ENCODE measurements around the gene MPP1. TPM values are rescaled to one million over a fixed set of nuclear protein-coding genes. Genes with fewer than 3 reads are reported as not detected.
A peak's percentile ranks its signal among the peaks of the same experiment; 100 is the strongest.

The MPP1 gene
- total RNA-seq, 6 experiments from 2014 or later: 17.0 to 22.7 (median 20.5) TPM

DNA sequence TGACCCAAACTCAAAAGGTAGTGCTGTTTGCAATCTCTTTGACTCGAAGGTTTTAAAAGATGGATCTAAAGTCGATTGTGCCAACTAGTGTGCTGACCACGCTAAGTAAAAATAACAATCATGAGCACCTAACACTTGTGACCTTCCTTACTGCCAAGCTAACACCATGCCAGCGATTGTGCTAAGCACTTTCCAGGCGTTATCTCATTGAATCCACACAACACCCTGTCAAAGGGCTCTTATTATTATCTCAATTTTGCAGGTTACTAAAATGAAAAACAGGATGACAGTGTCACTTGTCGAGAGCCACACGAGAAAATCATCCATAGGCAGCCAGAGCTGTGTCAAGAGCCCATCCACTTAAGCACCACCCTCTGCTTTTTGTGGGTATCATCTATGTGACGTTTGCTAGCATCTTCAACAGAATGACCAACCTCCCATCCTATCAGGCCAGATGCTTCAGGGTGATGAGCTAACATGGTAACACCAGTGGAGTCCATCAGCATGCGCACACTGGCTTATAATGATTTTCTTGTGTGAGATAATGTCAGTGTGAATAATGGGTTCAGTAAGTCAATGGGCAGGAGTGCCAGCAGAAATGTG is 53.5 kb downstream of the MPP1 start:
- Mint-ChIP-seq H3K4me1 (ENCODE audit: low read depth) (no peaks in the 10 kb centered on the region), H3K27ac (no peak overlapping the region), H3K27me3 (ENCODE audit: insufficient read depth) (peaks cover 27% of the 10 kb centered on the region), H3K4me3 (peak overlapping the region; percentile 13; the same call in 1 of the 2 replicates), H3K9me3 (no peaks in the 10 kb centered on the region), H3K36me3 (ENCODE audit: low read depth) (no peaks in the 10 kb centered on the region)
- TF ChIP-seq CTCF (IDR thresholded peaks at IDR 0.05): no peak
- no peak for DNase-seq

DNA sequence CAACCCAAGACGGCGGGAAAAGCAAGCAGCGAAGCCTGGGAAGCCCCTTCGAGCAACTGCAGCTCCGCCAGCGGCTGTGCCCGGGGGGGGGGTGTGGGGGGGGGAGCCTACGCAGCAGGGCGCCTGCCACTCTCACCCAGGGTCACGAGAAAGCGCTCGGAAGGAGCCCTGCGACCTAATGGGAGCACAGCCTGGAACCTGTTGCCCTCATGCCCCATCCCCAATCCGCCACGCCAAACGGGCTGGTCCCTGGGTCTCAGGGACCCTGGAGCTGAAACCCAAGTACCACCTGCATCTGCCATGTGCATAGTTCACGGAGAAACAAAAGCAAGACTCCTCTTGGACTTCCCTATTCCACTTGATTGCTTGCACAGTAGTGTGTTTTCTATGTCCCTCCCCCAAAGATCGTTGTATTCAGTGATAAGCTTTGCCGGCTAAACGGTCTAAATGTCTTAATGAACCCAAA is 54.0 kb downstream of the MPP1 start:
- TF ChIP-seq CTCF (IDR thresholded peaks at IDR 0.05): no peak
- Mint-ChIP-seq H3K9me3 (no peaks in the 10 kb centered on the region), H3K4me3 (peak overlapping the region; percentile 13; the same call in 1 of the 2 replicates), H3K27me3 (ENCODE audit: insufficient read depth) (peaks cover 27% of the 10 kb centered on the region), H3K36me3 (ENCODE audit: low read depth) (no peaks in the 10 kb centered on the region), H3K4me1 (ENCODE audit: low read depth) (no peaks in the 10 kb centered on the region), H3K27ac (no peak overlapping the region)
- DNase-seq: no peak

DNA sequence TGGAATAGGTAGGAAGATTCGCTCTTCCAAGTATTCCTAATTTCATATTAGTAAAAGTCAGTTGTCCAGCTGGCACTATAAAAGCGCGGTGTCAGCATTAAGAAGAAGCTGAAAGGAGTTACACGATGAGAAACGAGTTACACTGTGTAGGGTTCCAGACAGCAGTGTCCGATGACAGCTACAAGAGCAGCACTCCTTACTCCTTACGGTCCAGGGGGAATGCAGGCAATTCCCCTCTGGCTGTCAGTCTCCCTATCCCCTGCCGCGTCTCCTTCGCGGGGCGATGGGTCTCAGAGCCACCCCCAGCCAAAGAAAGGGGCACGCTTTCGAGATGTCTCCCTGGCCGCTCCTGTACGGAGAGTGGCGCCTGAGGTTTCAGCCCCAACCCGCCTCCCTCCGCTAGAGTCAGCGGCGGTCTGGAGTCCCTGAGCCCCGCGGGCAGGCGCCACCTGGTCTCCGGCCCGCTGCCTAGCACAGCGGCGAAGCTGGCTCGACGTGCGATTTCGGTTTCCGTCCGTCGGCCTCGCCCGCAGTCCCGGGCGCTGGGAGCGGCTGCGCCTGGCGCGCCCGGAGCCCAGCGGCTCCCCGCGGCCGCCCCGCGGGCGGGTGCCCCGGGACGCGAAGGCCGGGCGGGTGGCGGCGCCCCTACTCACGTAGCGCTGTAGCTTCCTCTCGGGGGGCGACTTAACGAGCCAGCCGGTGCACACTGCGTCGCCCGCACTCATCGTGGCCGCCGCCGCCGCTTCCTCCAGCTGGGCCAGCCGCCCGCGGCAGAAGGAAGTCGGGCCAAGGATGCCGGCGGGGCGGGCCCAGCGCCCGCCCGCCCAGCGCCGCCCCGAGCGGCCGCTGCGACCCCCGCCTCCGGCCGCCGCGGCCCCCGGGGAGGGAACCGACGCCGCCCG is 54.7 kb downstream of the MPP1 start, which contains the start of gene GAB3:
TSS of gene GAB3 (minus strand) at position 777 of the 902 bp plus-strand sequence. CDS start at position 725, 52 bp downstream.
- TF ChIP-seq CTCF (IDR thresholded peaks at IDR 0.05): no peak
- no peak within 1 kb of the TSS for H3K27ac Mint-ChIP-seq
- H3K9me3 Mint-ChIP-seq: no peaks in the 10 kb centered on the region
- H3K4me1 Mint-ChIP-seq (ENCODE audit: low read depth): no peaks in the 10 kb centered on the region
- peak within 1 kb of the TSS; percentile 28; the same call in 1 of the 2 replicates for H3K4me3 Mint-ChIP-seq
- H3K36me3 Mint-ChIP-seq (ENCODE audit: low read depth): no peaks in the 10 kb centered on the region
- peaks cover 24% of the 10 kb centered on the region for H3K27me3 Mint-ChIP-seq (ENCODE audit: insufficient read depth)
- DNase-seq: no peak

DNA sequence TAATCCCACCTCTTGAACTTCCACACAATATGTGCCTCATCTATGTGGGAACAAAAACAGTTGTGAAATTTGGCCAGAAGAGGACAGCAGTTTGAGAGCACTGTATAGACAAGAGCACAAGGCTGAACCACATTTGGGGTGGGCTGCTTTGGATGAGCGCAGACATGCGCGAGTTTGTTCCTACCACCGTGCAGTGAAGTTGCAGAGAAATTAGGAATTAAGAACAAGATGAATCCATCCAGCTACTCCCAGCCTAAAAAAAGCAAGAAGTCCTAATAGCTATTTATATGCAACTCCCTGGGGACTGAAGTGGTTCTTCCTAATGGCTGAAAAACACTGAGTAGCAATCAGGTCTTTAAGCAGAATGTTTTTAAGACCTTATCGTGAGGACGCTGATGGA is 55.4 kb downstream of the MPP1 start:
- Mint-ChIP-seq H3K27me3 (ENCODE audit: insufficient read depth) (peaks cover 22% of the 10 kb centered on the region), H3K9me3 (no peaks in the 10 kb centered on the region), H3K4me1 (ENCODE audit: low read depth) (no peaks in the 10 kb centered on the region), H3K4me3 (peak overlapping the region; percentile 28; the same call in 1 of the 2 replicates), H3K27ac (no peak overlapping the region), H3K36me3 (ENCODE audit: low read depth) (no peaks in the 10 kb centered on the region)
- DNase-seq: no peak
- TF ChIP-seq CTCF (IDR thresholded peaks at IDR 0.05): no peak

DNA sequence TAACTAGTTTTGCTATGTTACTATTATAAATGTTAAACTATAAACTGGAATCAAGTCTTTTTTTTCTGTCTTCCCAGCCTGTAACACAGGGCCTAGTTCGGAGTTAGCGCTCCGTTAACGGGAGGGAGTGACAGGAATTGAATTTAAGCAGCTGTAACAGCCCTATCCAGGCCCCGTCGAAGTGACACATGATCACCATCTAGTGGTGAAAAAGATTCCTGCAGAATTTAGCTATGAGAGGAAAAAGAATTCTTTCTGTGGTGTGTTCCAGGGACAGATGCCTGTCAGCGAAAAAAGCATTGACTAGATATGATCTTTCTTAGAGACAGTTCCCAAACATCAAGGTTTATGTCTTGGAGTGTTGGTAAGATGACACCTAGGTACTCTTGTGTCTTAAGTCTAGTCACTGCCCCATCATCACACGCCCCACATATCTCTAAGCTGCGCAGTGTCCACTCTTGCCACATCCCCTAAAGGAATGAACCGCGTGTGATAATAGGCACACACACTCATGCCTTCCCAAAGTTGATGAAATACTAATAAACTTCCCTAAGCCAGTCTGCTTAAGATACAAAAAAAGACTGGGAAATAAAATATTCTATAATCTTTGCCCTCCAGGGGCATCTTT is 56.5 kb downstream of the MPP1 start:
- Mint-ChIP-seq H3K4me3 (no peak overlapping the region), H3K27me3 (ENCODE audit: insufficient read depth) (peaks cover 22% of the 10 kb centered on the region), H3K27ac (no peak overlapping the region), H3K36me3 (ENCODE audit: low read depth) (no peaks in the 10 kb centered on the region), H3K4me1 (ENCODE audit: low read depth) (no peaks in the 10 kb centered on the region), H3K9me3 (no peaks in the 10 kb centered on the region)
- peak; percentile 24 for DNase-seq
- TF ChIP-seq CTCF (IDR thresholded peaks at IDR 0.05): peak; percentile 84

Measured in HFFc6 (cell line).